H1 (cell line): ENCODE data around the gene TLK2. TPM values are rescaled to one million over a fixed set of nuclear protein-coding genes. Genes with fewer than 3 reads are reported as not detected.

Experiments
- CTCF ChIA-PET: fragments of 300-600 bp; sonication (Branson Sonifier 250); formaldehyde crosslinking; loops from one replicate; lab custom pipeline; 2021; ENCODE audit not compliant: partially characterized antibody; lab: Charles Lee
- POLR2A ChIA-PET: fragments of 300-600 bp; sonication (Branson Sonifier 250); formaldehyde crosslinking; loops from one replicate; lab custom pipeline; 2021; ENCODE audit warnings: inconsistent platforms; ENCODE audit not compliant: partially characterized antibody; lab: Charles Lee
- DNase-seq, 2 experiments: peaks; one replicate each; pipeline versions ENCODE4 v3.0.0 to v3.0.0-alpha.2; 2010 to 2022; ENCODE audit warnings: low spot score in 2 of 2, low read depth in 1 of 2, mixed read lengths in 1 of 2
- FAIRE-seq: peaks from 2 replicates; lab custom pipeline; 2011; peaks lifted over from hg19 to GRCh38; lab: Jason Lieb, UNC
- H2AFZ ChIP-seq: 2 replicates; pipeline ENCODE4 v1.8.1; 2012; ENCODE audit warnings: low read length, inconsistent platforms
- H2AK5ac ChIP-seq: 2 replicates; pipeline ENCODE4 v1.6.1; 2013; ENCODE audit warnings: low read depth, low read length
- H2BK120ac ChIP-seq: replicated peaks from 2 replicates; pipeline ENCODE3; 2013; ENCODE audit warnings: low read depth, low read length, inconsistent platforms
- H2BK12ac ChIP-seq: 2 replicates; pipeline ENCODE4 v1.6.1; 2013; ENCODE audit warnings: low read depth, low read length
- H2BK15ac ChIP-seq: 2 replicates; pipeline ENCODE4 v1.6.1; 2013; ENCODE audit warnings: low read length
- H2BK20ac ChIP-seq: 2 replicates; pipeline ENCODE4 v1.6.1; 2013; ENCODE audit warnings: low read length
- H2BK5ac ChIP-seq: 2 replicates; pipeline ENCODE4 v1.6.1; 2013; ENCODE audit warnings: low read depth, low read length
- H3K14ac ChIP-seq: 2 replicates; pipeline ENCODE4 v1.6.1; 2013; ENCODE audit warnings: inconsistent platforms; ENCODE audit not compliant: insufficient read length
- H3K18ac ChIP-seq: 2 replicates; pipeline ENCODE4 v1.6.1; 2013; ENCODE audit warnings: low read length; ENCODE audit errors: extremely low read depth
- H3K23ac ChIP-seq: 2 replicates; pipeline ENCODE4 v1.6.1; 2013; ENCODE audit warnings: inconsistent platforms; ENCODE audit not compliant: insufficient read length
- H3K23me2 ChIP-seq: 2 replicates; pipeline ENCODE4 v1.6.1; 2013; ENCODE audit warnings: low read depth, low read length
- H3K27ac ChIP-seq: 2 replicates; pipeline ENCODE4 v1.6.1; 2011; ENCODE audit warnings: low read depth, low read length, inconsistent platforms
- H3K27me3 ChIP-seq, 4 experiments: replicated peaks in 1 of 4; 1 replicate in 1 of 4; 2 replicates in 3 of 4; pipeline versions ENCODE4 v1.6.1 to v1.8.1; 2011 to 2013; ENCODE audit warnings: low read length in 3 of 4, mild to moderate bottlenecking in 3 of 4, inconsistent platforms in 2 of 4, mixed read lengths in 2 of 4, moderate library complexity in 1 of 4; ENCODE audit not compliant: control insufficient read depth in 3 of 4, insufficient read depth in 3 of 4; ENCODE audit errors: extremely low read depth in 1 of 4
- H3K36me3 ChIP-seq, 4 experiments: 2 replicates each; pipeline versions ENCODE4 v1.6.1 to v1.8.1; 2011 to 2013; ENCODE audit warnings: mild to moderate bottlenecking in 4 of 4, low read length in 3 of 4, moderate library complexity in 2 of 4, control low read depth in 1 of 4, inconsistent platforms in 1 of 4; ENCODE audit not compliant: insufficient read depth in 4 of 4, control insufficient read depth in 2 of 4
- H3K4ac ChIP-seq: replicated peaks from 2 replicates; pipeline ENCODE3; 2013; ENCODE audit warnings: low read length, low read depth, mixed read lengths, inconsistent platforms; ENCODE audit not compliant: insufficient read length
- H3K4me1 ChIP-seq, 4 experiments: replicated peaks in 1 of 4; 1 replicate in 1 of 4; 2 replicates in 3 of 4; pipeline versions ENCODE4 v1.6.1 to v1.8.1; 2011 to 2013; ENCODE audit warnings: low read length in 3 of 4, inconsistent platforms in 2 of 4, mixed read lengths in 1 of 4; ENCODE audit not compliant: insufficient read depth in 4 of 4, control insufficient read depth in 3 of 4
- H3K4me2 ChIP-seq, 2 experiments: 2 replicates each; pipeline versions ENCODE4 v1.6.1 to v1.8.1; 2011 to 2013; ENCODE audit warnings: low read depth in 2 of 2, low read length in 2 of 2, control low read depth in 1 of 2, inconsistent platforms in 1 of 2, mild to moderate bottlenecking in 1 of 2; ENCODE audit not compliant: insufficient read depth in 1 of 2
- H3K4me3 ChIP-seq, 4 experiments: fragments of 200-600, 300-600 bp in 1 of 4; sonication (generic), shearing (Covaris generic), sonication (Bioruptor Twin) in 1 of 4; 2 replicates each; pipeline versions ENCODE4 v1.5.1 to v1.8.1; 2011 to 2016; ENCODE audit warnings: low read length in 4 of 4, low read depth in 3 of 4, control low read depth in 2 of 4, inconsistent platforms in 2 of 4, mild to moderate bottlenecking in 2 of 4, mixed read lengths in 1 of 4, moderate library complexity in 1 of 4; ENCODE audit not compliant: insufficient read depth in 2 of 4; ENCODE audit errors: extremely low read depth in 1 of 4
- H3K56ac ChIP-seq: replicated peaks from 2 replicates; pipeline ENCODE3; 2013; ENCODE audit warnings: low read depth, mild to moderate bottlenecking, mixed read lengths, low read length, inconsistent platforms; ENCODE audit not compliant: insufficient read length
- H3K79me1 ChIP-seq: 2 replicates; pipeline ENCODE4 v1.6.1; 2013; ENCODE audit warnings: low read depth, low read length, control low read depth
- H3K79me2 ChIP-seq, 2 experiments: 2 replicates each; pipeline versions ENCODE4 v1.6.1 to v1.8.1; 2012 to 2013; ENCODE audit warnings: low read length in 2 of 2, mild to moderate bottlenecking in 2 of 2, inconsistent platforms in 1 of 2; ENCODE audit not compliant: insufficient read depth in 2 of 2, control insufficient read depth in 1 of 2
- H3K9ac ChIP-seq, 4 experiments: replicated peaks in 1 of 4; 1 replicate in 1 of 4; 2 replicates in 3 of 4; pipeline versions ENCODE4 v1.6.1 to v1.8.1; 2011 to 2013; ENCODE audit warnings: low read depth in 3 of 4, low read length in 3 of 4, control low read depth in 2 of 4, mild to moderate bottlenecking in 2 of 4, moderate library complexity in 2 of 4, inconsistent platforms in 1 of 4; ENCODE audit errors: extremely low read depth in 1 of 4
- H3K9me3 ChIP-seq, 2 experiments: 2 replicates each; pipeline versions ENCODE4 v1.6.1 to v1.8.1; 2012 to 2013; ENCODE audit warnings: mild to moderate bottlenecking in 2 of 2, moderate library complexity in 2 of 2, control low read depth in 1 of 2, inconsistent platforms in 1 of 2, low read depth in 1 of 2, low read length in 1 of 2, mixed read lengths in 1 of 2; ENCODE audit not compliant: insufficient read depth in 2 of 2
- H4K20me1 ChIP-seq, 2 experiments: replicated peaks in 1 of 2; 2 replicates each; pipeline versions ENCODE3 to v1.8.1; 2011 to 2013; ENCODE audit warnings: inconsistent platforms in 2 of 2, low read length in 2 of 2, mild to moderate bottlenecking in 1 of 2; ENCODE audit not compliant: insufficient read depth in 2 of 2, control insufficient read depth in 1 of 2
- H4K5ac ChIP-seq: 2 replicates; pipeline ENCODE4 v1.6.1; 2013; ENCODE audit warnings: low read length, low read depth, mixed read lengths, inconsistent platforms; ENCODE audit not compliant: insufficient read length
- H4K8ac ChIP-seq: 2 replicates; pipeline ENCODE4 v1.8.0; 2013; ENCODE audit warnings: mild to moderate bottlenecking, moderate library complexity, low read length, inconsistent platforms; ENCODE audit not compliant: insufficient read depth; ENCODE audit errors: extremely low read depth
- H4K91ac ChIP-seq: replicated peaks from 2 replicates; pipeline ENCODE3; 2013; ENCODE audit warnings: low read length, mixed read lengths, inconsistent platforms; ENCODE audit not compliant: insufficient read length
- CBX8 ChIP-seq: fragments of 300-800, 300-1000 bp; sonication (generic); IDR thresholded peaks from 2 replicates; pipeline ENCODE4 v1.7.1; 2016; ENCODE audit warnings: low read depth, low read length, borderline replicate concordance
- CEBPB ChIP-seq: IDR thresholded peaks from 2 replicates; pipeline ENCODE4 v1.6.1; 2012; ENCODE audit warnings: low read depth, low read length
- CTBP2 ChIP-seq: IDR thresholded peaks from 2 replicates; pipeline ENCODE4 v1.7.0; 2011; ENCODE audit warnings: borderline replicate concordance, mild to moderate bottlenecking, moderate library complexity, mixed read lengths, low read length; ENCODE audit not compliant: insufficient read depth, insufficient read length
- EP300 ChIP-seq, 2 experiments: IDR thresholded peaks; 1 replicate in 1 of 2; 2 replicates in 1 of 2; pipeline ENCODE4 v1.6.1; 2011 to 2012; ENCODE audit warnings: low read depth in 2 of 2, low read length in 2 of 2, mild to moderate bottlenecking in 2 of 2, borderline replicate concordance in 1 of 2, inconsistent platforms in 1 of 2, moderate library complexity in 1 of 2
- HDAC6 ChIP-seq: IDR thresholded peaks from one replicate; pipeline ENCODE4 v1.7.1; 2012; ENCODE audit warnings: low read depth, mild to moderate bottlenecking, inconsistent platforms, low read length, moderate library complexity
- JUN ChIP-seq: IDR thresholded peaks from 2 replicates; pipeline ENCODE4 v1.6.1; 2011; ENCODE audit warnings: low read depth, mild to moderate bottlenecking, improper control_type of control experiment, low read length
- KDM1A ChIP-seq: fragments of 200-600, 300-600 bp; sonication (generic); IDR thresholded peaks from 2 replicates; pipeline ENCODE4 v1.7.1; 2016; ENCODE audit warnings: mild to moderate bottlenecking, low read length, borderline replicate concordance
- KDM4A ChIP-seq: IDR thresholded peaks from one replicate; pipeline ENCODE4 v1.7.1; 2012; ENCODE audit warnings: low read depth, mild to moderate bottlenecking, moderate library complexity, low read length, inconsistent platforms; ENCODE audit not compliant: severe bottlenecking
- NANOG ChIP-seq: IDR thresholded peaks from 2 replicates; pipeline ENCODE4 v1.6.1; 2011; ENCODE audit warnings: low read length, low read depth, mild to moderate bottlenecking, inconsistent platforms; ENCODE audit not compliant: insufficient read depth, poor library complexity, severe bottlenecking
- PHF8 ChIP-seq: fragments of 200-600 bp; sonication (generic); conservative IDR thresholded peaks from 2 replicates; pipeline ENCODE4 v1.7.1; 2012; ENCODE audit warnings: low read depth, mild to moderate bottlenecking, inconsistent platforms, low read length, moderate library complexity
- SIRT6 ChIP-seq: IDR thresholded peaks from one replicate; pipeline ENCODE4 v1.7.1; 2012; ENCODE audit warnings: low read length, inconsistent platforms
- SP1 ChIP-seq: IDR thresholded peaks from 2 replicates; pipeline ENCODE4 v1.6.1; 2011; ENCODE audit warnings: low read depth, low read length
- SP2 ChIP-seq: IDR thresholded peaks from 2 replicates; pipeline ENCODE4 v1.6.1; 2012; ENCODE audit warnings: mild to moderate bottlenecking, low read length, inconsistent platforms
- SUZ12 ChIP-seq: fragments of 200-600 bp; sonication (generic); IDR thresholded peaks from 2 replicates; pipeline ENCODE4 v1.6.1; 2012; ENCODE audit warnings: mild to moderate bottlenecking, inconsistent platforms, low read length, moderate library complexity, mixed read lengths
- WGBS, 2 experiments: shearing (Covaris generic) in 1 of 2; methylation state at CpG; one replicate each; pipeline versions ENCODE4 v1.1.6 to v1.1.7; 2013 to 2015; ENCODE audit warnings: low lambda C conversion rate in 2 of 2, mixed read lengths in 2 of 2, inconsistent platforms in 1 of 2, low coverage in 1 of 2, missing lambda C conversion rate in 1 of 2; ENCODE audit not compliant: insufficient replicate concordance in 2 of 2, insufficient coverage in 1 of 2, insufficient read length in 1 of 2; ENCODE audit errors: extremely low coverage in 1 of 2, missing lambda C conversion rate in 1 of 2; 5-methylcytosine and 5-hydroxymethylcytosine counted together
- polyA plus RNA-seq, 7 experiments: library from polyadenylated mRNA; depleted of rRNA in 3 of 7; stranded (reverse) in 5 of 7; unstranded in 2 of 7; fragments of >200 nt in 5 of 7; fragments of 200-250 nt in 2 of 7; gene quantifications; 1 replicate in 5 of 7; 2 replicates in 1 of 7; 4 replicates in 1 of 7; pipeline versions ENCODE4 v1.2.1 to v1.2.3, GENCODE V29; 2011 to 2013; ENCODE audit warnings: missing spikeins in 2 of 7, mixed read lengths in 2 of 7
- total RNA-seq: library from RNA; stranded (reverse); fragmentation: NEBNext Ultra II Directional; extraction: Animal tissue kit (Norgen Biotek cat#: 25700); gene quantifications from 2 replicates; pipeline ENCODE4 v1.2.1, GENCODE V29; 2021

TLK2 gene
- total and polyA plus RNA-seq, 2 of the 8 experiments (the other 6 are each of a cell fraction or from before 2014, with no cell fraction given): 43.1 to 59.9 TPM

DNA sequence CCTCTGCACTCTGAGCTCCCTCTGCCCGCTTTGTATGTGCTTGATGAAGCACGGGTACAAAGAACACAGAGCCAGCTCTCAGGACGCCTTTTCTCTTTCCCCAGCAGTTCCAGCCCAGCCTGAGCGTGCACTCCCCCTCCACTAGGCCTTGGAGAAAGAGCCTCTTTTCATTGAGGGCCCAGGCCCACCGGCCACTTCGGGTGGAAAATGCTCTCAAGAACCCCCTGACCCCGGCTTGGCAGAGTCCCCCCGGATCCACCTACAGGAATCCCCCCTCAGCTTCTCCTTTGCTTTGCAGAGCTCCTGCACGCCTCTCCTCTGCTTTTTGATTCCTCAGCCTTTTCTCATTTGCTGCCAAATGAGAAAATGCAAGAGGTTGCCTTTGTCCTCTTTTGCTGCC is 179.1 kb downstream of the TLK2 start:
- POLR2A ChIA-PET: interaction anchor here (1.8 kb wide), 1 partner anchor 17 kb away, joined by 4 read pairs; no protein-coding TSS in a partner anchor
- H2AFZ ChIP-seq: no peak overlapping the region
- no peak overlapping the region for H3K14ac ChIP-seq
- no peak overlapping the region for H3K9ac ChIP-seq
- H4K8ac ChIP-seq: peak overlapping the region; percentile 57
- CTCF ChIA-PET: interaction anchor here (1.3 to 2.8 kb wide), 2 partner anchors 15 to 19 kb away, joined by 4 to 11 read pairs; no protein-coding TSS in a partner anchor
- H3K18ac ChIP-seq: no peak overlapping the region
- no peaks in the 10 kb centered on the region for H3K36me3 ChIP-seq
- no peaks in the 10 kb centered on the region for H3K27me3 ChIP-seq
- H2BK5ac ChIP-seq: no peak overlapping the region
- no peaks in the 10 kb centered on the region for H4K20me1 ChIP-seq
- H2BK15ac ChIP-seq: no peak overlapping the region
- H3K27ac ChIP-seq: no peak overlapping the region
- no peak overlapping the region for H4K5ac ChIP-seq
- 87% methylated on average over 9 of the region's 9 CpGs; no CpG with 5 or more reads in 1 of the 2 experiments for WGBS, 2 experiments
- no peak for DNase-seq
- no peak overlapping the region for H3K56ac ChIP-seq
- H2BK20ac ChIP-seq: no peak overlapping the region
- no peak overlapping the region for H3K4me3 ChIP-seq
- H4K91ac ChIP-seq: no peak overlapping the region
- no peaks in the 10 kb centered on the region; the same call in 1 of the 2 replicates for H3K79me1 ChIP-seq
- H3K4me1 ChIP-seq: peaks cover 0 to 13% (median 10%) of the 10 kb centered on the region in 4 experiments; a peak in 6 of 7 replicates
- no peak overlapping the region for H3K4ac ChIP-seq
- H3K23me2 ChIP-seq: peaks cover 6% of the 10 kb centered on the region
- FAIRE-seq: no peak
- H3K23ac ChIP-seq: no peak overlapping the region
- H2AK5ac ChIP-seq: no peak overlapping the region
- peaks cover 0 to 4% of the 10 kb centered on the region in 2 experiments; a peak in 1 of 4 replicates for H3K9me3 ChIP-seq
- no peak overlapping the region for H2BK12ac ChIP-seq
- no peaks in the 10 kb centered on the region; a peak in 1 of 4 replicates for H3K79me2 ChIP-seq
- no peak overlapping the region for H3K4me2 ChIP-seq
- H2BK120ac ChIP-seq: no peak overlapping the region
- TF ChIP-seq CBX8 (no peak), SUZ12 (no peak), NANOG (no peak), PHF8 (no peak), EP300 (IDR thresholded peaks at IDR 0.05; ENCODE audit: borderline replicate concordance in 1 of 2, low read depth in 2 of 2, low read length in 2 of 2) (no peak), JUN (no peak), SIRT6 (no peak), SP2 (no peak), HDAC6 (no peak), KDM1A (no peak), CTBP2 (no peak), CEBPB (no peak), SP1 (no peak), KDM4A (no peak)
